Measurements from ENCODE around the gene GLRA2. TPM values are rescaled to one million over a fixed set of nuclear protein-coding genes. Genes with fewer than 3 reads are reported as not detected.
"Not testable (repeated sequence)": the region's sequence is repeated elsewhere in the genome, so short reads cannot be mapped to it uniquely, and the experiment has no call there.

GLRA2 gene
- total RNA-seq, 2 donors from 2014 or later = not detected

GRCh38 chrX:14554131-14554715, 24.9 kb downstream of the GLRA2 start:
- Mint-ChIP-seq H3K27me3 (peaks cover 12% of the 10 kb centered on the region), H3K4me3 (no peak overlapping the region), H3K27ac (no peak overlapping the region), H3K9me3 (peaks cover 5% of the 10 kb centered on the region), H3K4me1 (no peaks in the 10 kb centered on the region), H3K36me3 (ENCODE audit: low read depth) (no peaks in the 10 kb centered on the region)
- no peak for ATAC-seq (replicated peaks)

DNA sequence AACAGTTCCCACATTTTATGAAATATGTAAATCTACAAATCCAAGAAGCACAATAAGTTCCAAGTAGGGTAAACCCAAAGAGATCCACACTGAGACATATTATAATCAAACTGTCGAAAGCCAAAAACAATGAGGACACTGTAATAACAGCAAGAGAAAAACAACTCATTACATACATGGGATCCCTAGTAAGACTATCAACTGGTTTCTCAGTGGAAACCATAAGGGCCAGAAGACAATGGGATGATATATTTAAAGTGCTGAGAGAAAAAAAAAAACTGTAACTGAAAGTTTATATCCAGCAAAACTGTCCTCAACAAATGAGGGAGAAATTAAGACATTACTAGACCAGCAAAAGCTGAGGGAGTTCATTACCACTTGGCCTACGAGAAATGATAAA, 34.7 kb downstream of the GLRA2 start:
- H3K4me3 Mint-ChIP-seq = no peak overlapping the region
- no peak overlapping the region for H3K27ac Mint-ChIP-seq
- no peaks in the 10 kb centered on the region for H3K36me3 Mint-ChIP-seq (ENCODE audit: low read depth)
- H3K4me1 Mint-ChIP-seq = no peaks in the 10 kb centered on the region
- no peak for ATAC-seq (replicated peaks)
- H3K27me3 Mint-ChIP-seq = peaks cover 5% of the 10 kb centered on the region
- H3K9me3 Mint-ChIP-seq = no peaks in the 10 kb centered on the region

GRCh38 chrX:14573161-14573560, 43.8 kb downstream of the GLRA2 start:
- no peaks in the 10 kb centered on the region for H3K36me3 Mint-ChIP-seq (ENCODE audit: low read depth)
- no peaks in the 10 kb centered on the region for H3K4me1 Mint-ChIP-seq
- H3K27ac Mint-ChIP-seq = no peak overlapping the region
- ATAC-seq (replicated peaks) = no peak
- H3K27me3 Mint-ChIP-seq = no peaks in the 10 kb centered on the region
- no peaks in the 10 kb centered on the region for H3K9me3 Mint-ChIP-seq
- no peak overlapping the region for H3K4me3 Mint-ChIP-seq

DNA sequence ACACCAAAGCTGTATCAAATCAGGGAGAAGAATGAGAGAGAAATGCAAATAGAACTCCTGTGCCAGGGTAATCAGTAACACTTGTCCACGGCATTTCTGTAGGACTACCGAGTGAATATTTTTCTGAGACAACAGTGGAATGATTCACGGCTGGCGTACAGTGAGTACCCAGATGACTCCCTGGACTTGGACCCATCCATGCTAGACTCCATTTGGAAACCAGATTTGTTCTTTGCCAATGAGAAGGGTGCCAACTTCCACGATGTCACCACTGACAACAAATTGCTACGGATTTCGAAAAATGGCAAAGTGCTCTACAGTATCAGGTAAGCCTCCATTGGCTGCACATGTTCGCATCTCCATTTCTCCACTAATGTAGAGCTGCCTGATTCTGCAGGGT, 51.7 kb downstream of the GLRA2 start:
- H3K4me1 Mint-ChIP-seq = no peaks in the 10 kb centered on the region
- no peaks in the 10 kb centered on the region for H3K36me3 Mint-ChIP-seq (ENCODE audit: low read depth)
- no peaks in the 10 kb centered on the region for H3K27me3 Mint-ChIP-seq
- no peaks in the 10 kb centered on the region for H3K9me3 Mint-ChIP-seq
- no peak for ATAC-seq (replicated peaks)
- H3K4me3 Mint-ChIP-seq = no peak overlapping the region
- H3K27ac Mint-ChIP-seq = no peak overlapping the region

- Mint-ChIP-seq H3K9me3 (no peaks in the 10 kb centered on the region), H3K36me3 (ENCODE audit: low read depth) (no peaks in the 10 kb centered on the region), H3K4me1 (no peaks in the 10 kb centered on the region), H3K27me3 (no peaks in the 10 kb centered on the region), H3K4me3 (no peak overlapping the region), H3K27ac (no peak overlapping the region)
- ATAC-seq (replicated peaks) = no peak
Measured at GRCh38 chrX:14584548-14584947, 55.2 kb downstream of the GLRA2 start.

DNA sequence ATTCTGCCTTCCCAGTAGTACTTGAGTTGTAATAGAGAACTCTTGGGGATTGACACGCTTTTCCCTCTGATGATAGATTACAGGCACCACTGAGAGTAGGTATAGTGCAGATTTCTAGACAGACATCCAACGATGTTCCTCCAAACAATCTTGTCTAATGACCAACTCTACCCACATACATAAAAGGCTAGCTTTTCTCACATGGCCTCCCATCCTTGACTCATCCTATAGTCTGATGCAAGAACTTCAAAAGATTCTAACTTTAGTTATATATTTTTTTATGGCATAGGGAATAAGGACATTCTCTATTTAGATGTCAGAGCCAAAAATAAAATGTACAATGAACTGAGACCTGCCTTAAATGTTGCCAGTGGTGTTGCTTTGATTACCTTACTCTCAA, 60.9 kb downstream of the GLRA2 start:
- Mint-ChIP-seq H3K4me1 (no peaks in the 10 kb centered on the region), H3K4me3 (no peak overlapping the region), H3K27ac (no peak overlapping the region), H3K27me3 (no peaks in the 10 kb centered on the region), H3K9me3 (no peaks in the 10 kb centered on the region), H3K36me3 (ENCODE audit: low read depth) (no peaks in the 10 kb centered on the region)
- ATAC-seq (replicated peaks) = no peak

DNA sequence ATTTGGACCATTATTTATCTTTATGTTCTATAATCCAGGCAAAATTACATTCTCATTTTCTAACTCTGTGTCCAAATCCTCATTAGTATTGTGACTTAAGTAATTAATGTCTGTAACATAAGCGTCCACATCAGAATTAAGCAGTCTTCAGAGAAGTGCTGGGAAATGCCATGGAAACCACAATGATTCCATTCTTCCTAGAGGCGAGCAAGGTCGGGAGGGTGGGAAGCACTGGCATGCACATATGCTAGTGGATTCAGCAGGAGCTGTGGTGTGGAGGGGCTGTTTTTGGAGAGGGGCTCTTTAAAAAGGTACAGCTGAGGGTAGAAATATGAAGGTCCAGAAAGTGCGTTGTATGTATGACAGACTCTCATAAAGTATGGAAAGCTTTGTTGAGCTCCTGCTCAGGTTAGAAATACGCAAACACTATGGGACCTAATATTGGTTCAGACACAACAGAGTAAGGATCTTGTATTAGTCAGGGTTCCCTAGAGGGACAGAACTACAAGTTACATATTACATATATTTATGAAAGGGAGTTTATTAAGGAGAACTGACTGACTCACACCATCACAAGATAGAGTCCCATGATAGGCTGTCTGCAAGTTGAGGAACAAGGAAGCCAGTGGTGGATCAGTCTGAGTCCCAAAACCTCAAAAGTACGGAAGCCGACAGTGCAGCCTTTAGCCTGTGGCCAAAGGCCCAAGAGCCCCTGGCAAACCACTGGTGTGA, 61.5 kb downstream of the GLRA2 start:
- H3K27ac Mint-ChIP-seq = no peak overlapping the region
- no peaks in the 10 kb centered on the region for H3K9me3 Mint-ChIP-seq
- no peaks in the 10 kb centered on the region for H3K27me3 Mint-ChIP-seq
- H3K4me1 Mint-ChIP-seq = no peaks in the 10 kb centered on the region
- H3K36me3 Mint-ChIP-seq (ENCODE audit: low read depth) = no peaks in the 10 kb centered on the region
- H3K4me3 Mint-ChIP-seq = no peak overlapping the region
- no peak for ATAC-seq (replicated peaks)

DNA sequence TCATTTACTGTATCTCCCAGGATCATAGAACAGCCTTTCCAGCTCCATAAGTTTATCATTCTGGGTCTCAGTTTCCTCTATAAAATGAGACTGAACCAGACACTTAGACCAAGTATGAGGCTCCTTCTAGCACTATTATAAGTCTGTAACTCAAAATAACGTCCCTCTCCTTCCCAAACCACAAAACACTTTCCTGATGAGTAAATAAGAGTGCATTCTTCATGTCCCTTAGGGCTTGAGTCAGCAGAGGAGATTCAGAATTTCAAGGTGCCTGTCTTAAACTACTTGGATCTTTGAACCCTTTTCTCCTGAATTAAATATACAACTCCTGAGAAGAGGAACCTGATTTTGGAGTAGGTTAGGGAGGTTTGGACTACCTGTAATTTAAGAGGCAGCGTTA, 62.6 kb downstream of the GLRA2 start:
- no peak overlapping the region for H3K4me3 Mint-ChIP-seq
- no peak for ATAC-seq (replicated peaks)
- H3K36me3 Mint-ChIP-seq (ENCODE audit: low read depth) = no peaks in the 10 kb centered on the region
- H3K9me3 Mint-ChIP-seq = no peaks in the 10 kb centered on the region
- no peak overlapping the region for H3K27ac Mint-ChIP-seq
- peaks cover 4% of the 10 kb centered on the region for H3K27me3 Mint-ChIP-seq
- no peaks in the 10 kb centered on the region for H3K4me1 Mint-ChIP-seq

GRCh38 chrX:14594521-14594920, 65.2 kb downstream of the GLRA2 start:
- ATAC-seq (replicated peaks) = no peak
- peaks cover 9% of the 10 kb centered on the region for H3K27me3 Mint-ChIP-seq
- no peak overlapping the region for H3K4me3 Mint-ChIP-seq
- H3K36me3 Mint-ChIP-seq (ENCODE audit: low read depth) = no peaks in the 10 kb centered on the region
- H3K27ac Mint-ChIP-seq = no peak overlapping the region
- no peaks in the 10 kb centered on the region for H3K9me3 Mint-ChIP-seq
- no peaks in the 10 kb centered on the region for H3K4me1 Mint-ChIP-seq

DNA sequence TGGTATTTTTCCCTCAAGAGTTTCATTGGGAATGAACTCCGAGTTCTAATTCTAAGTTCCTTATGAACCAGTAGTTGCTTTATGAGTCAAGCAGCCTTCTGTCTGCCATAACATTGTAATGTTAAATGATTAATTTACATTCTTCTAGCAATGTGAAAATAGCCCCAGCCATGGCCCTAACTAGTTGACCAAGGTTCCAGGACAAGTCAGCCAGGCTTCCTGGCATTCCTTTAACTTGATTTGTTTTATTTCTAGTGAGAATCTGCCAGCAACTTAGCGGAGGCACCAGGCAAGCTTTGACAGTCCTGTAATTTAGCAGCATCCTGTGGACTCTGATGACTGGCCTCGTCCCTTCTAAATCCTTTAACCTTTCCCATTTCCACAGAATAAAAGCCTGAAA, 69.0 kb downstream of the GLRA2 start:
- Mint-ChIP-seq H3K27ac (no peak overlapping the region), H3K4me3 (no peak overlapping the region), H3K9me3 (peaks cover 3% of the 10 kb centered on the region), H3K27me3 (peaks cover 14% of the 10 kb centered on the region), H3K36me3 (ENCODE audit: low read depth) (no peaks in the 10 kb centered on the region), H3K4me1 (no peaks in the 10 kb centered on the region)
- ATAC-seq (replicated peaks) = no peak

GRCh38 chrX:14607446-14607985, 78.2 kb downstream of the GLRA2 start:
- Mint-ChIP-seq H3K4me1 (no peaks in the 10 kb centered on the region), H3K36me3 (ENCODE audit: low read depth) (no peaks in the 10 kb centered on the region), H3K4me3 (no peak overlapping the region), H3K9me3 (no peaks in the 10 kb centered on the region), H3K27me3 (no peaks in the 10 kb centered on the region), H3K27ac (no peak overlapping the region)
- ATAC-seq (replicated peaks) = no peak

DNA sequence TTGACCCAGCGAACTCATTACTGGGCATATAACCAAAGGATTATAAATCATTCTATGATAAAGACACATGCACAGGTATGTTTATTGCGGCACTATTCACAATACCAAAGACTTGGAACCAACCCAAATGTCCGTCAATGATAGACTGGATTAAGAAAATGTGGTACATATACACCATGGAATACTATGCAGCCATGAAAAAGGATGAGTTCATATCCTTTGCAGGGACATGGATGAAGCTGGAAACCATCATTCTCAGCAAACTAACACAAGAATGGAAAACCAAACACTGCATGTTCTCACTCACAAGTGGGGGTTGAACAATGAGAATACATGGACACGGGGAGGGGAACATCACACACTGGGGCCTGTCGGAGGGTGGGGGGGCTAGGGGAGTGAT, 83.1 kb downstream of the GLRA2 start:
- H3K4me3 Mint-ChIP-seq; ATAC-seq (replicated peaks); H3K27me3 Mint-ChIP-seq; H3K27ac Mint-ChIP-seq; H3K4me1 Mint-ChIP-seq; H3K36me3 Mint-ChIP-seq (ENCODE audit: low read depth); H3K9me3 Mint-ChIP-seq: not testable (repeated sequence)

GRCh38 chrX:14616301-14616700, 87.0 kb downstream of the GLRA2 start:
- no peaks in the 10 kb centered on the region for H3K4me1 Mint-ChIP-seq
- no peaks in the 10 kb centered on the region for H3K27me3 Mint-ChIP-seq
- H3K27ac Mint-ChIP-seq = no peak overlapping the region
- no peaks in the 10 kb centered on the region for H3K9me3 Mint-ChIP-seq
- H3K36me3 Mint-ChIP-seq (ENCODE audit: low read depth) = no peaks in the 10 kb centered on the region
- H3K4me3 Mint-ChIP-seq = no peak overlapping the region
- no peak for ATAC-seq (replicated peaks)

GRCh38 chrX:14616836-14617235, 87.5 kb downstream of the GLRA2 start:
- no peak for ATAC-seq (replicated peaks)
- Mint-ChIP-seq H3K4me1 (no peaks in the 10 kb centered on the region), H3K9me3 (no peaks in the 10 kb centered on the region), H3K27me3 (no peaks in the 10 kb centered on the region), H3K27ac (no peak overlapping the region), H3K4me3 (no peak overlapping the region), H3K36me3 (ENCODE audit: low read depth) (no peaks in the 10 kb centered on the region)

DNA sequence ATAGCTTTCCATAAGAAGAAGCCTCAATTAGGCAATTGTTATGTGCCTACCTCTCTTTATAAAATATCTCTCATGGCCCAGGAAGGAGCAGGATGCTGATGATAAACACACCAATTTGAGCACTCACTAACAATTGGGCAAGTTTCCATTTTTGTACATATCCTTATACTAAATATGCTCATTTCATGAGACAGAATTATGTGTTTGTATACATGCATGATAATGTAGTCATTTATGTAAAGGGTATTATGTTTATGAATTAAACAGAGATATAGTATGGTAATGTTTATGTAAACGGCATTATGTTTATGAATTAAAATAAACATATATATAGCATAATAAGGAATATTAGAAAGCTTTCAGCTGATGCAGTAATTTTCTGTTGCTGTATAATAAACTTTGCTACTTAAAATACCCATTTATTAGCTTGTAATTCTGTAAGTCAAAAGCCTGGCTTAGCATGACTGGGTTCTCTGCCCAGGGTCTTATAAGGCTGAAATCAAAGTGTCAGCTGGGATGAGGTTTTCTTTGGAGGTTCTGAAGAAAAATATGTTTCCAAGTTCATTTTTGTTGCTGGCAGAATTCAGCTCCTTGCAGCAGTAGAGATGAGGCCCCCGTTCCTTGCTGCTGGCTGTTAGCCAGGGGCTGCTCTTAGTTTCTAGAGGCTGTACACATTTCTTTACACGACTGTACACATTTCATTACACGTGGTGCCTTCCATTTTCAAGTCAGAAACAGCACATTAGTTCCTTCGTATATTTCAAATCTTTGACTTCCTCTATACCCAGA, 89.0 kb downstream of the GLRA2 start:
- H3K4me3 Mint-ChIP-seq = no peak overlapping the region
- no peaks in the 10 kb centered on the region for H3K27me3 Mint-ChIP-seq
- H3K36me3 Mint-ChIP-seq (ENCODE audit: low read depth) = no peaks in the 10 kb centered on the region
- H3K4me1 Mint-ChIP-seq = no peaks in the 10 kb centered on the region
- no peak overlapping the region for H3K27ac Mint-ChIP-seq
- H3K9me3 Mint-ChIP-seq = no peaks in the 10 kb centered on the region
- no peak for ATAC-seq (replicated peaks)
